ENCODE measurements around the gene ZNF606. TPM values are rescaled to one million over a fixed set of nuclear protein-coding genes. Genes with fewer than 3 reads are reported as not detected.

ZNF606 gene
- total and polyA plus RNA-seq, 10 of the 15 experiments (the other 5 are each of a cell fraction or from before 2014, with no cell fraction given) = 2.2 to 10.6 (median 7.6) TPM

- TF ChIP-seq, protein P1, sequence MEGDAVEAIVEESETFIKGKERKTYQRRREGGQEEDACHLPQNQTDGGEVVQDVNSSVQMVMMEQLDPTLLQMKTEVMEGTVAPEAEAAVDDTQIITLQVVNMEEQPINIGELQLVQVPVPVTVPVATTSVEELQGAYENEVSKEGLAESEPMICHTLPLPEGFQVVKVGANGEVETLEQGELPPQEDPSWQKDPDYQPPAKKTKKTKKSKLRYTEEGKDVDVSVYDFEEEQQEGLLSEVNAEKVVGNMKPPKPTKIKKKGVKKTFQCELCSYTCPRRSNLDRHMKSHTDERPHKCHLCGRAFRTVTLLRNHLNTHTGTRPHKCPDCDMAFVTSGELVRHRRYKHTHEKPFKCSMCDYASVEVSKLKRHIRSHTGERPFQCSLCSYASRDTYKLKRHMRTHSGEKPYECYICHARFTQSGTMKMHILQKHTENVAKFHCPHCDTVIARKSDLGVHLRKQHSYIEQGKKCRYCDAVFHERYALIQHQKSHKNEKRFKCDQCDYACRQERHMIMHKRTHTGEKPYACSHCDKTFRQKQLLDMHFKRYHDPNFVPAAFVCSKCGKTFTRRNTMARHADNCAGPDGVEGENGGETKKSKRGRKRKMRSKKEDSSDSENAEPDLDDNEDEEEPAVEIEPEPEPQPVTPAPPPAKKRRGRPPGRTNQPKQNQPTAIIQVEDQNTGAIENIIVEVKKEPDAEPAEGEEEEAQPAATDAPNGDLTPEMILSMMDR (IDR thresholded peaks at IDR 0.05 in 2 of 3, conservative IDR thresholded peaks at IDR 0.05 in 1 of 3; ENCODE audit: control insufficient read depth in 2 of 3, extremely low read depth in 1 of 3, insufficient read depth in 1 of 3, low read depth in 3 of 3, low read length in 3 of 3) = peak; percentile 50 to 62 (median 54); a peak in 5 of 6 replicates
- no peak for TF ChIP-seq LARP7 (IDR thresholded peaks at IDR 0.05)
- TF ChIP-seq, protein P2, sequence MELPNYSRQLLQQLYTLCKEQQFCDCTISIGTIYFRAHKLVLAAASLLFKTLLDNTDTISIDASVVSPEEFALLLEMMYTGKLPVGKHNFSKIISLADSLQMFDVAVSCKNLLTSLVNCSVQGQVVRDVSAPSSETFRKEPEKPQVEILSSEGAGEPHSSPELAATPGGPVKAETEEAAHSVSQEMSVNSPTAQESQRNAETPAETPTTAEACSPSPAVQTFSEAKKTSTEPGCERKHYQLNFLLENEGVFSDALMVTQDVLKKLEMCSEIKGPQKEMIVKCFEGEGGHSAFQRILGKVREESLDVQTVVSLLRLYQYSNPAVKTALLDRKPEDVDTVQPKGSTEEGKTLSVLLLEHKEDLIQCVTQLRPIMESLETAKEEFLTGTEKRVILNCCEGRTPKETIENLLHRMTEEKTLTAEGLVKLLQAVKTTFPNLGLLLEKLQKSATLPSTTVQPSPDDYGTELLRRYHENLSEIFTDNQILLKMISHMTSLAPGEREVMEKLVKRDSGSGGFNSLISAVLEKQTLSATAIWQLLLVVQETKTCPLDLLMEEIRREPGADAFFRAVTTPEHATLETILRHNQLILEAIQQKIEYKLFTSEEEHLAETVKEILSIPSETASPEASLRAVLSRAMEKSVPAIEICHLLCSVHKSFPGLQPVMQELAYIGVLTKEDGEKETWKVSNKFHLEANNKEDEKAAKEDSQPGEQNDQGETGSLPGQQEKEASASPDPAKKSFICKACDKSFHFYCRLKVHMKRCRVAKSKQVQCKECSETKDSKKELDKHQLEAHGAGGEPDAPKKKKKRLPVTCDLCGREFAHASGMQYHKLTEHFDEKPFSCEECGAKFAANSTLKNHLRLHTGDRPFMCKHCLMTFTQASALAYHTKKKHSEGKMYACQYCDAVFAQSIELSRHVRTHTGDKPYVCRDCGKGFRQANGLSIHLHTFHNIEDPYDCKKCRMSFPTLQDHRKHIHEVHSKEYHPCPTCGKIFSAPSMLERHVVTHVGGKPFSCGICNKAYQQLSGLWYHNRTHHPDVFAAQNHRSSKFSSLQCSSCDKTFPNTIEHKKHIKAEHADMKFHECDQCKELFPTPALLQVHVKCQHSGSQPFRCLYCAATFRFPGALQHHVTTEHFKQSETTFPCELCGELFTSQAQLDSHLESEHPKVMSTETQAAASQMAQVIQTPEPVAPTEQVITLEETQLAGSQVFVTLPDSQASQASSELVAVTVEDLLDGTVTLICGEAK (IDR thresholded peaks at IDR 0.05; ENCODE audit: borderline replicate concordance) = peak; percentile 82
- no peak for TF ChIP-seq TBL1XR1 (IDR thresholded peaks at IDR 0.05; ENCODE audit: low read depth, low read length)
- no peak for TF ChIP-seq SUZ12 (IDR thresholded peaks at IDR 0.05; ENCODE audit: unreplicated experiment)
- TF ChIP-seq FOXM1 (IDR thresholded peaks at IDR 0.05; ENCODE audit: low read depth, low read length) = no peak
- 0 out of 2 replicates have a peak, but pooled peaks have one; percentile 21 for TF ChIP-seq ATF7 (IDR thresholded peaks at IDR 0.05; ENCODE audit: low read depth)
- TF ChIP-seq ZZZ3 (IDR thresholded peaks at IDR 0.05; ENCODE audit: control insufficient read depth, insufficient read length, low read depth) = no peak
- no peak for TF ChIP-seq EED (IDR thresholded peaks at IDR 0.05; ENCODE audit: low read depth)
- peak; percentile 37 for TF ChIP-seq SIX5 (IDR thresholded peaks at IDR 0.05; ENCODE audit: low read depth, low read length, severe bottlenecking)
- TF ChIP-seq PML (IDR thresholded peaks at IDR 0.05; ENCODE audit: low read length) = no peak
- TF ChIP-seq, protein P3, sequence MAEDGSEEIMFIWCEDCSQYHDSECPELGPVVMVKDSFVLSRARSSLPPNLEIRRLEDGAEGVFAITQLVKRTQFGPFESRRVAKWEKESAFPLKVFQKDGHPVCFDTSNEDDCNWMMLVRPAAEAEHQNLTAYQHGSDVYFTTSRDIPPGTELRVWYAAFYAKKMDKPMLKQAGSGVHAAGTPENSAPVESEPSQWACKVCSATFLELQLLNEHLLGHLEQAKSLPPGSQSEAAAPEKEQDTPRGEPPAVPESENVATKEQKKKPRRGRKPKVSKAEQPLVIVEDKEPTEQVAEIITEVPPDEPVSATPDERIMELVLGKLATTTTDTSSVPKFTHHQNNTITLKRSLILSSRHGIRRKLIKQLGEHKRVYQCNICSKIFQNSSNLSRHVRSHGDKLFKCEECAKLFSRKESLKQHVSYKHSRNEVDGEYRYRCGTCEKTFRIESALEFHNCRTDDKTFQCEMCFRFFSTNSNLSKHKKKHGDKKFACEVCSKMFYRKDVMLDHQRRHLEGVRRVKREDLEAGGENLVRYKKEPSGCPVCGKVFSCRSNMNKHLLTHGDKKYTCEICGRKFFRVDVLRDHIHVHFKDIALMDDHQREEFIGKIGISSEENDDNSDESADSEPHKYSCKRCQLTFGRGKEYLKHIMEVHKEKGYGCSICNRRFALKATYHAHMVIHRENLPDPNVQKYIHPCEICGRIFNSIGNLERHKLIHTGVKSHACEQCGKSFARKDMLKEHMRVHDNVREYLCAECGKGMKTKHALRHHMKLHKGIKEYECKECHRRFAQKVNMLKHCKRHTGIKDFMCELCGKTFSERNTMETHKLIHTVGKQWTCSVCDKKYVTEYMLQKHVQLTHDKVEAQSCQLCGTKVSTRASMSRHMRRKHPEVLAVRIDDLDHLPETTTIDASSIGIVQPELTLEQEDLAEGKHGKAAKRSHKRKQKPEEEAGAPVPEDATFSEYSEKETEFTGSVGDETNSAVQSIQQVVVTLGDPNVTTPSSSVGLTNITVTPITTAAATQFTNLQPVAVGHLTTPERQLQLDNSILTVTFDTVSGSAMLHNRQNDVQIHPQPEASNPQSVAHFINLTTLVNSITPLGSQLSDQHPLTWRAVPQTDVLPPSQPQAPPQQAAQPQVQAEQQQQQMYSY (CRISPR knock-in tag; IDR thresholded peaks at IDR 0.05) = no peak
- TF ChIP-seq IKZF2 (IDR thresholded peaks at IDR 0.05) = no peak
- no peak for TF ChIP-seq FOS (IDR thresholded peaks at IDR 0.05; ENCODE audit: borderline replicate concordance, extremely low read depth, insufficient read length)
- no peak for TF ChIP-seq ZSCAN29 (IDR thresholded peaks at IDR 0.05)
- peak; percentile 67; the same call in 1 of the 2 replicates for TF ChIP-seq NFYB (IDR thresholded peaks at IDR 0.05; ENCODE audit: insufficient read depth, low read depth, low read length)
- peak; percentile 51 for TF ChIP-seq RELA (IDR thresholded peaks at IDR 0.05; ENCODE audit: borderline replicate concordance, partially characterized antibody)
- TF ChIP-seq POLR2AphosphoS2 (IDR thresholded peaks at IDR 0.05; ENCODE audit: low read depth, low read length) = no peak
Measured at GRCh38 chr19:57947419-57948134, 55.0 kb downstream of the ZNF606 start, which contains the start of gene ZNF256 (continued).

Measured in GM12878 (cell line).